HG03159 (cell line): ENCODE results near the gene TARP.

Experiments
- ATAC-seq: cut with Tn5 transposase; IDR thresholded peaks from one replicate; pipeline ENCODE4 v1.9.1; 2021; ENCODE audit warnings: mild to moderate bottlenecking, moderate library complexity; ENCODE audit not compliant: unreplicated experiment

TARP gene

DNA sequence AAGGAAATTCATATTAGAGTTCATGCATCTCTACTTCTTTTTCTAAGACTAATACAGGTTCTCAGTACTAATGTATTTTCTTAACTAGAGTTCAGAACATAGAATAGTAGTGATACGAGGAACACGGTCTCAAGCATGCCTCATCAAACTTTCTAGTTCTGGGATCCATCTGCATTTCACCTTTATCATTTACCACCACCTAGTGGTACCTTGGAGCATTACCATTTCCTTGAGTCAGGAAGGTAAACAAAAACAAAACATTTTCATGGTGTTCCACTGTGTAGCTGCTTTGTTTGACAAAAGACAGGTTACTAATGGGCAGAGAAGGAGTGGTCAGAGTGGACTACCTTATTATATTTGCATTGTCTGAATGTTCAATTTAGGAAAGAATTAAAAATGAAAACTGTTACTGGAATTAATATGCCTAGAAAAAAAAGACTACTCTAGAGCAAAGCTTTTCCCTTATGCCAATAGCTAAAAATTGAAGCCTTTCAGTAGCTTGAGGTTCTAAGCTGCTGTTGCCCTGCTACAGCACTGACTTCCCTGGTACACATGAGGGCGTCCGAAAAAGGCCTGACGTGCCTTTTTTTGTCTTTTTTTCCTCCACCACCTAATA is 50.8 kb downstream of the TARP start:
- ATAC-seq = peak; percentile 49

DNA sequence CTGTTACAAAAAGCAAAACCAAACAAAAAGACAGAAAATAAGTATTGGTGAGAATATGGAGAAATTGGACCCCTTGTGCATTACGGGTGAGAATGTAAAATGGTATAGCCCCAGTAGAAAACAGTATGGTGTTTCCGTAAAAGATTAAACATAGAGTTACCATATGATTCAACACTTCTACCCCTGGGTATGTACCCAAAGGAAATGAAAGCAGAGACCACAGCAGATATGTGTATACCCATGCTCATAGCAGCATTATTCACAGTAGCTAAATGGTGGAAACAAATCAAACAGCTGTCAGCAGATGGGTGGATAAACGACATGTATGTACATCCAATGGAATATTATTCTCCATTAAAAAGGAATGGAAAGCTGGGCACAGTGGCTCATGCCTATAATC is 53.0 kb downstream of the TARP start:
- peak; percentile 41 for ATAC-seq

DNA sequence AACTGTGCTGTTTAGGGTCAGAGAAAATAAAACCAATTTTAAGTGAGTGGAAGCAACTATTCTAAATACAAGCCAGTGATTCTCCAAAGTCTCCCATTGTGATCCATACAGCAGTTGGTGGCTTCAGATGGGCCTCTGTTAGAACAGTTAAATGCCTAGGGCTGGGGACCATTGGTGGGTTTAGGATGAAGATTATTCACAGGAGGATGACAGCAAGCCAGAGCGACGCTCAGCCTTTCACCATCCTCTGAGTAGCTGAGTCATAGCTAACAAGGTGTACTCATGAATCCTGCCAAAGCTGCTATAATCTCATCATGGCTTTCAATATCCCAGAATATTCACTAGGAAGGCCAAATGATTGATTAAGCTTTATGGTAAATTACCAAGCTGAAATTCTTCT is 55.8 kb downstream of the TARP start:
- no peak for ATAC-seq

DNA sequence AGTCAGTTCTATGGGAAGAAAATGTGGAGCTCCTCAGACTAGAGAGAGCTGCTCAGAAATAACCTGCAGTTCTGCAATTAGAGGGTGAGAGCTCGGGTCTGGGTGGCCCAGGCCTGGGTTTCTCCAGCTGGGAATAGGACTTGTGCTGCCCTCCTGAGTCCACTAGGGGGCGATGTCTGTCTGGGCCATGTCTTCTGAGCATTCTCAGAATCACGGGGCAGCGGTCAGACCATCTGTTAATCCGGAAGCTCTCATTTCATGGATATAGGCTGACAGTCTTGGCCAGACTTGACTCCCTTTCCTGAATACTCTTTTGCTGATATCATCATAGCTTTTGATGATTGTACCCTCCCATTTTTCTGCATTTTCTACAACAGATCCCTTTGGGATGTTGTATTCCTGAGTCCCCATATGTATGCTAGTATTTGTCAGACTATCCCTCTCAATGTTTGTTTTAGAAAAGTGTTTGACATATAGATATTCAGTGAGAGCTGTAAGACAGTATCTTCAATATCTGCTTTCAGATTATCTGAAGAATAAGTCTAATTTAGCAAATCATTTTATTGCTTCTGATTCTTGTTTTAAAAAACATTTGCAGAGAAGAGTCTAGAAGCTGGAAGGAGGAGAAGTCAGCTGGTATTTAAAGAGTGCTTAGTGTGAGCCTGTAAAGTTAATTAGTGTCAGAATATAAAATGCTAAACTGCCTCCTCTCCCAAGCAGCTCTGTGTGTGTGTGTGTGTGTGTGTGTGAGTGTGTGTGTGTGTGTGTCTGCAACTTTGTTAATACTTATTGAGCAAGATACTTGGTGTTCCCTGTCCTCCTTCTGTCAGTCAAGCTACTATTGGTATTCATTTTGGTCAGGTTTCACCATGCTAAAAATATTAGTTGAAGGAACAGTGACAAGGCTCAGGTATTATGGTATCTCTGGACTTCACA is 57.4 kb downstream of the TARP start:
- ATAC-seq = peak; percentile 90

DNA sequence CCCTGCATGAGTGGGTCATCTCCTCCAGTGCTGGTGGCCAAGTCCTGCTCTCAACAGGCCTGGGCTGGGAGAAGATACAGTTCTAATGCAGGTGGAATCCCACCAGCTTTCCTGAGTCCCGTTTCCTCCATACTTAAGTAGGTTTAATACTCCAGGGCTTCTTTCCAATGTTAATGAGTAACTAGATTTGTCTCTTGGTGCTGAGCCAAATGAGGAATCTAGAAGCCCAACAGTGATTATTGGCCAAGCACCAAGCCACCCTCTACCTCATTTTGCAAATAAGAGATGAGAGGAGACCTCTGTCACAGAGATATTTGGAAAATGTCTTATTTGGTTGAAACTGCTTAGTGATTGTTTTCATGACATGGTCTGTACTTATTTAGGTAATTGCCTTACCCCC is 58.3 kb downstream of the TARP start:
- ATAC-seq = no peak

DNA sequence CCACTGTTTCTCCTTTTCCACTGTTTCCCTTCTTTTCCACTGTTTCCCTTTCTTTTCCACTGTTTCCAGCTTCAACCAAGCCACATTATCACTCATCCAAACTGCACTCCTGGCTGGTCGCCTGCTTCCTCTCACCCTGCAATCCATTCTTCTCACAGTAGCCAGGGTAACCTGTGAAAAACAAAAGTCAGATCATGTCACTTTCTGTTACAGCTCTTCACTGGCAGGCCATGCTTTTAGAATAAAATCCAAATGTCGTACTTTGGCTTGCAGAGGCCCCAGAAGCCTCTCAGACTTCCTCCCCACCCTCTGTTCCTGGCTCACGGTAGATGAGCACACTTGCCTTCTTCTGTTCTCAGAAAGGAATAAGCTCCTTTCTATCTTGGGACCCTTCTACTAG is 61.5 kb downstream of the TARP start:
- ATAC-seq = no peak

DNA sequence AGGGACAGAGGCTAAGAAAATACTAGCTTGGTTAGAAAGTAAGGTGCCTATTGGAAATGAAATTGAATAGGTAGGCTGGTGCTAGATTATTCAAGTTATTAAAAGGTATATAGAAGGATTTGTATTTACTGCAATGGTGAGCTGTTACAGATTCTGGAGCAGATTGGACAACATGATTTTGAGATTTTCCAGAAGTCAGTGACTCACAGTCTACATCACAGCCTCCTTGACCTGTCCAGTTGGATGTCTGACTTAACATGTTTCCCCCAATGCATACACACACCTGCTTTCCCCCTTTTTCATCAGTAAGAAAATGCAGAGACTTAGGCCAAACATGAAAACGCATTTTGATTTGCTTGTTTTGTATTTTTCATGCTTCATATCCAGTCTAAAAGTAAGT is 62.0 kb downstream of the TARP start:
- ATAC-seq = no peak
